NCI-H1930 (cell line): Measurements from ENCODE around the gene PHKA1.
"Not testable (repeated sequence)": the region's sequence is repeated elsewhere in the genome, so short reads cannot be mapped to it uniquely, and the experiment has no call there.

ENCODE experiments used
- DNase-seq, 2 experiments: peaks; one replicate each; lab custom pipeline; 2025; lab: John Stamatoyannopoulos, UW

The PHKA1 gene

DNA sequence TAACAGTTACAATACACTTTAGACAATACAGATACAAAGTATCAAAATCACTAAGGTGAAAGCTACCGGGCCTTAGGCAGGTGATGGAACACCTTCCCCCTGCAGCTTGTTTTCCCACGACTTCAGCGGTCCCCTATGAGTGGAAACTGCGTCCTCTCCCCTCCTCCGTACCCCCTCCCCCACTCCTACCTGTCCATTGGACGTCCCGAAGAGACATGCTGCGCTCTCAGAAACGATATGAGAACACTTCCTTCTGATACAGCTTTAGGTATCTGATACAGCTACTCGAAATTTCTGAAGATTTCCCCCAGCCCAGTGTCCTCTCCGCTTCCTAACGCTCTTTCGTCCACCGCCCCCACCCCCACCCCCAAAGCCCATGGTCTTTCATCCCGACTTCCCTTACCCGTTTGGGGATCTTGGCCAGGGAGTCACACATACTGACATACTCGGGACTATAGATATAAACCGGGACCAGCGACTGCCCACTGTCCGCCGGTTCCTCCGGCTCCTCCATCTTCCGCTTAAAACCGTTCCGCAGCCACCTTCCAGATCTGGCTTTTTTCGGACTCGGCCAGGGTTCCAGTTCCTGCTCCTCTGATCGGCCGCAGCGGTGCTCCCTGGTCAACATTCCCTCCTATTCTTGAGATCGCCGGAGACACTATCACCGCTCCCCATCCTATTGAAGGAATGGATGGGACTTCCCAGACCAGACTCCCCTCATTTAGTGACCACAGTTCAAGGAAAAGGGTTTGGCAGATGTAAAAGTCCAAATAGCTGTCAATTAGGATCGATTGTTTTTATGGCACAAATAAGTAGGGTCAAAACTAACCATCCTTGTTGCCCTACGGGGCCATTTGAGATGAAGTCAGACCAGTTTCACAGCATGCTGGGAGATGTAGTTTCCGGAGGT is 141.6 kb downstream of the PHKA1 start, which contains the start of gene HDAC8:
HDAC8 (minus strand) TSS at position 596 of the 910 bp plus-strand sequence; CDS start at position 514, 82 bp downstream.
- DNase-seq: peak; percentile 11 to 16

DNA sequence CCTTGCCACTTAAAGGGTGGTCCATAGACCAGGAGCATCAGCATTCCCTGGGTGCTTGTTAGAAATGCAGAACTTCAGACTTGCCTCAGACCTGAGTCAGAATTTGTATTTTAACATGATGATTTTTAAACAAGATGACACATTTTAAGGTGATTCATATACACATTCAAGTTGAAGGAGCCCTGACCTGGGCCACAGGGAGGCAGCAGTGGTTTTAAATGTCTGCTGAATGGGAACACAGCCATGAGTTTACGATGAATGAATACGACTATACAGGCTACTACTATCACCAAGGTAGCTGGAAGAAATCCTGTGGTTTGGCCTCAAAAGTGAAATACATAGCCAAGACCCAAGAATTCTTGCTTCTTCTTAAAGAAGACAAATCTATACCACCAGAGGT is 144.3 kb downstream of the PHKA1 start:
- DNase-seq: no peak

DNA sequence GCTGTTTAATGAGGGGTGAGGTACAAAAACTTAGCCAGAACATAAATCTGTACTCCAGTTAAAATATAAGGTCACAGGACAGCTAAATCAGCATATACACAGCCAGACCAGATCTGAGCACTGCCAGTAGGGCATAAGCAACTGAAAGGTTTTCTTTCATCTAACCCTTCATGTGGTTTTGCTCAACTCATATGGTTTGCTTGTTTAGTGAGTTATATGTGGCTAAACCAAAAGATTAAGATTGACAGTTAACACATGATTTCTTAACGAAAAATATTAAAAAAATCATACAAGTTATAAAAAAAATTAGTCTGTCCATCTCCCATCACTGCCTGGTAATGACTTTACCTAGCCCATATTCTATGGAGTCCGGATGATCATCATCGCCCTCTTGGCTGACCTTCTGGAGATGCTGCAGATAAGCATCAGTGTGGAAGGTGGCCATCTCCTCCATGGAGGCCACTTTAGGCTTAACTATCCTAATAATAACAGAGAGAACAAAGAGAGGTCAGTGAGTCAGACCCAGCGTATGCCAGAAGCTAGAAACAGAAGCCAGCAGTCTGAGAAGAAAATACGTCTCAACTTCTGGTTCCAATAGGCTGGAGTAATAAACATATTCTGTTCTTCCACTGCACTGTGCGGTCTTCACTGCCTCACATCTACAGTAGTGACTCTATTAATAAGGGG is 145.6 kb downstream of the PHKA1 start:
- no peak for DNase-seq

DNA sequence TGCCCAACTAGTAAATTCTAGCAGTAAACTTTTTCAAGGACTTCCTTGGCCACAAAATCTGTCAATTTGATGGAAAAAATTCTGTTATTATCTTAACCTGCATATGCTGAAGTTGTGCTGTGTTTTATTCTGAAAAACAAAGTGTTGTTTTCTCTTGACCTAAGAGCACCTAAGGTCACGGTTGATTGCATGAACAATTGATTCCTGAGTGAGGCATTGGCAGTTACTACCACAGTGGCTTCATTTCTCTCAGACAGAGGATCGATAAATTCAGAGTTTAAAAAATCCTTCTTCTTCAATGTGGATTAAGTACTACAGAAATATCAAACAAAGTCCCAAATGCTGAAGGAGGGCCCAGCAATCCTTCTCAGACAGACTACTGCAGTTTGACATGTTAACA is 147.7 kb downstream of the PHKA1 start:
- no peak for DNase-seq

DNA sequence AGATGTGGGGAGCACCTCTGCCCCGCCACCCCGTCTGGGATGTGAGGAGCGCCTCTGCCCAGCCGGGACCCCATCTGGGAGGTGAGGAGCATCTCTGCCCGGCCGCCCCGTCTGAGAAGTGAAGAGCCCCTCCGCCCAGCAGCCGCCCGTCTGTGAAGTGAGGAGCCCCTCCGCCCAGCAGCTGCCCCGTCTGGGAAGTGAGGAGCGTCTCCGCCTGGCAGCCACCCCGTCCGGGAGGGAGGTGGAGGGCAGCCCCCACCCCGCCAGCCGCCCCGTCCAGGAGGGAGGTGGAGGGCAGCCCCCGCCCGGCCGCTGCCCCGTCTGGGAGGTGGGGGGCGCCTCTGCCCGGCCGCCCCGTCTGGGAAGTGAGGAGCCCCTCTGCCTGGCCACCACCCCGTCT is 154.5 kb downstream of the PHKA1 start:
- not testable (repeated sequence) for DNase-seq

DNA sequence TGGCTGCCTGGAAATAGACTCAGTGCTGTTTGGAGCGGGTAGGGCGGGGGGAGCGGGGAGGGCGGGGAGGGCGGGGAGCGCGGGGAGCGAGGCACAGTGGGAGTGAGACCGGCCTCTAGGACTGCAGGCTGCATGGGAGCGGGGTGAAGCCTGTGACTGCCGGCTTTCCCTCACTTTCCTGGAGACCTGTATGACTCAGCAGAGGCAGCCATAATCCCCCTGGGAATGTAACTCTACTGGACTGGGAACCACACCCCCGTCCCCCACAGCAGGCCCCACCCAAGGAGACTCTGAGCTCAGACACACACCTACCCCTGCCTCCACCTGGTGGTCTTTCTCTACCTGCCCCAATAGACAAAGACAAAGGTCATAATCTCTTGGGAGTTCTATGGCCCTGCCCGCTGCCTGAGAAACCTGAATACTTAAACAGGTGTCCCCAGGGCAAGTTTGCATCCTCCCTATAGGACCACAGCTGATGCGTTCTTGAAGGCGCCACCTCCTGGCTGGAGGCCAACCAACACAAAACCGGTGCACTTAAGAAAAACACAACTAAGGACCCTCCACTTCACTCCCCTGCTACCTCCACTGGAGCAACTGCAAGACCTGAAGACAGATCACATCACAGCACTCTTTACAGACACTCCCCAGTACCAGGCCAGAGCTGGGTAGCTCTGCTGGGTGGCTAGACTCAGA is 159.5 kb downstream of the PHKA1 start:
- no peak for DNase-seq

DNA sequence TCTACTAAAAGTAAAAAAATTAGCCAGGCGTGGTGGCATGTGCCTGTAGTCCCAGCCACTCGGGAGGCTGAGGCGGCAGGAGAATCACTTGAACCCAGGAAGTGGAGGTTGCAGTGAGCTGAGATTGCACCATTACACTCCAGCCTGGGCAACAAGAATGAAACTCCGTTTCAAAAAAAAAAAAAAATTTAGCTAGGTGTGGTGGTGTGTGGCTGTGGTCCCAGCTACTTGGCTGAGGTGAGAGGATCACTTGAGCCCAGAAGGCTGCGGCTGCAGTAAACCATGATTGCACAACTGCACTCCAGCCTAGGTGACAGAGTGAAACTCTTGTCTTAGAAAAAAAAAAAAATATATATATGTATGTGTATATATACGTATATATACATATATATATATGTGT is 161.7 kb downstream of the PHKA1 start:
- not testable (repeated sequence) for DNase-seq

DNA sequence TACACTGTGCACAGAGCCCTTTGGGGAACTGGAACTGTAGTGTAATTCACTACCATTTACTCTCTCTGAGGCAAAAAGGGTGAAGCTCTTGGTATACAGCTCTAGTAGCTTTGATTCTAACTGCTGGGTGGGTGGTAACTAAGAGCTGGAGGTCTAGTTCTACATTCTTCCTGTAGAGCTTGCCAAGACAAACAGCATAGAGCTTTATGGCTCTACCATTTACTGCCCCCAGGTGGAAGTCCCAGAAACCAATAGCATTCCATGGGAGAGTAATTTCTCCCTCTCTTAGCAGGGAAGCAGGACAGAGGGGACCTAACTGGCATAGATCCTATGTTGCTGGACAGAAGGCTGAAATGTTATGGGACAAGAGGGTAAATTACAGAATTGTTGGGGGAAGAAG is 168.1 kb downstream of the PHKA1 start:
- DNase-seq: no peak

DNA sequence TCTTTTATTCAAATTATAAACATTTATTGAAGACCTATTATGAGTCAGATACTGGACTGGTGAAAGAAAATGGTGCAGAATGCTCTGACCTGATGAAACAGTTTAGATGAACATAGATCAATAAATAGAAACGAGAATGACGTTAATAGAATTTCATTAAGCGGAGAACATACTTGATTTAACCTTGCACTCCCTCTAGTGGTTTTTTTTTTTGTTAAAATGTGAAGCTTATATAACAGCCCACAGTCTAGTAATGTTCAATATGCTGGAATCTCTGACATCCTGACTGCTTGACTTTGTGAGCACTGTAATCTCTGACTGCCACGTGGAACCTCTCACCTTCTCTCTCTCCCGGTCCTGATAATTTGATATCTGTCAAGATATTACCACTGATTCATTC is 173.8 kb downstream of the PHKA1 start:
- no peak for DNase-seq

DNA sequence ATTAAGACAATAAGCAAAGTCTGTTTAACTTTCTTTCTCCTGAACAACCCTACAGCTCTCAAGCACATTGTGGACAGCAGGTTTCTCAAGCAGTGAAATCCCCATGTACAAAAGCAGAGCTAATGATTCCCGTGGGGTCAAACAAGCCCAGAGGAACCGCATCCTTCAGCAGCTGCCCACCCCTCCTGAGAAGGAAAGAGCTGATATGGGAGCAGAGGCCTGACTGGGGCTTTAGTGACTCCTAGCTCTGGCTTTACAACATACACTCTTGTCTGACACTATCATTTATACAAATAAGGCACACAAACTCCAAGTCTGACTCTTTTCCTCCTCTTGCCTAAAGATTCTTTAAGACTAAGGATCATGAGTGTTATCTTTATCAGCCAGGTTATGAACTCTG is 174.3 kb downstream of the PHKA1 start:
- DNase-seq: no peak

DNA sequence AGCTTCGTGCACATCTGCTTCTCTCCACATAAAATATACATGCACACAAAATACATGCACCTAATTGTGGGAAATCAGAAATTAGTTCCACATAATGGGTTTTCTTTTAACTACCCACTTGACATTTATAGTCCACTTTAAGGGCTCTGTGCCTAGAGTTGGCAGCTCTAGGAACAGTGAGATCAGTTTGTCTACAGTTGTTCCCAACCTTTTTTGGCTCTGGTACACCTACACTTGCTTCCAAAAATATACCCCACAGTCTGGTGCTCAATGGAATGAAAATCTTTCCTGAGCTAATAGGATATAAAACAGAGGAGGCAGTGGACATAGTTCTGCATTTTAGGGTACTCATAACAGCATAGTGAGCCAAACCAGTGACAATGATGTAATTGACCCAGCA is 177.6 kb downstream of the PHKA1 start:
- no peak for DNase-seq

DNA sequence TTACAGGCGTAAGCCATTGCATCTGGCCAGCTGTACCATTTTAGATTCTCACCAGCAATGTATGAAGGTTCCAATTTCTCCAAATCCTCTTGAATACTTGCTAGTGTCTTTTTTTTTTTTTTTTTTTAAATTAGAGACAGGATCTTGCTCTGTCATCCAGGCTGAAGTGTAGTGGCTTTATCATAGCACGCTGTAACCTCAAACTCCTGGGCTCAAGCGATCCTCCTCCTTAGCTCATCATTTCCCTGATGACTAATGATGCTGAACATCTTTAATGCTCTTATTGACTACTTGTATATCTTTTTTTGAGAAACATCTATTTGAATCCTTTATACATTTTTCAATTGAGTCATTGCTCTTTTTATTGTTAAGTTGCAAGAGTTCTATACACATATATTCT is 181.7 kb downstream of the PHKA1 start:
- DNase-seq: no peak
